Measurements from ENCODE around the gene ROBO1. TPM values are rescaled to one million over a fixed set of nuclear protein-coding genes. Genes with fewer than 3 reads are reported as not detected.

Gene ROBO1
- total and polyA plus RNA-seq, 2 of the 13 experiments (the other 11 are each of a cell fraction or from before 2014, with no cell fraction given): 52.2 to 71.0 TPM

- no peak for TF ChIP-seq ZFP36L1 (CRISPR knock-in tag; IDR thresholded peaks at IDR 0.05)
- TF ChIP-seq, protein P1, sequence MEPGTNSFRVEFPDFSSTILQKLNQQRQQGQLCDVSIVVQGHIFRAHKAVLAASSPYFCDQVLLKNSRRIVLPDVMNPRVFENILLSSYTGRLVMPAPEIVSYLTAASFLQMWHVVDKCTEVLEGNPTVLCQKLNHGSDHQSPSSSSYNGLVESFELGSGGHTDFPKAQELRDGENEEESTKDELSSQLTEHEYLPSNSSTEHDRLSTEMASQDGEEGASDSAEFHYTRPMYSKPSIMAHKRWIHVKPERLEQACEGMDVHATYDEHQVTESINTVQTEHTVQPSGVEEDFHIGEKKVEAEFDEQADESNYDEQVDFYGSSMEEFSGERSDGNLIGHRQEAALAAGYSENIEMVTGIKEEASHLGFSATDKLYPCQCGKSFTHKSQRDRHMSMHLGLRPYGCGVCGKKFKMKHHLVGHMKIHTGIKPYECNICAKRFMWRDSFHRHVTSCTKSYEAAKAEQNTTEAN (CRISPR knock-in tag; conservative IDR thresholded peaks at IDR 0.05): no peak
- DNase-seq (ENCODE audit: low spot score) (no peak), FAIRE-seq (no peak), ATAC-seq (no peak)
- Histone ChIP-seq H2AFZ (ENCODE audit: low read length) (no peak overlapping the region), H3K4me1 (ENCODE audit: insufficient read depth, low read length) (peaks cover 81% of the 10 kb centered on the region), H3K36me3 (replicated peaks in 1 of 2; ENCODE audit: control insufficient read depth in 1 of 2, insufficient read depth in 2 of 2, low read length in 2 of 2) (no peaks in the 10 kb centered on the region; a peak in 1 of 5 replicates), H4K20me1 (ENCODE audit: insufficient read depth, low read length) (no peaks in the 10 kb centered on the region), H3K27ac (ENCODE audit: extremely low read length, insufficient read depth, low read length) (peak overlapping the region; percentile 90), H3K27me3 (ENCODE audit: control insufficient read depth in 1 of 2, insufficient read depth in 2 of 2, low read length in 2 of 2) (no peaks in the 10 kb centered on the region), H3K9ac (ENCODE audit: insufficient read depth, low read depth, low read length) (no peak overlapping the region), H3K9me3 (ENCODE audit: low read length) (no peaks in the 10 kb centered on the region), H3K4me3 (replicated peaks in 1 of 3; ENCODE audit: insufficient read depth in 1 of 3, low read depth in 2 of 3, low read length in 3 of 3) (no peak overlapping the region), H3K4me2 (ENCODE audit: low read depth, low read length) (no peak overlapping the region), H3K79me2 (ENCODE audit: insufficient read depth, low read length) (peaks cover 56% of the 10 kb centered on the region)
- intact Hi-C loops (cut with micrococcal nuclease; ENCODE audit: unreplicated experiment) (loop anchor here (2.0 to 5.0 kb wide), 5 partner anchors 15 to 140 kb away; no protein-coding TSS in a partner anchor), in situ Hi-C loops (cut with HindIII; ENCODE audit: extremely low pct_ligation_motif_present, low pct_unique_long_range_greater_than_20kb) (no loop called here)
- BruUV-seq (replicated peaks): no TSS peak
- CTCF ChIA-PET (ENCODE audit: low intra/inter-chr PET ratio, low total read pairs): no interaction called here
- POLR2A ChIA-PET: interaction anchor here (0.7 to 1.4 kb wide), 2 partner anchors 10 to 72 kb away, joined by 5 read pairs; no protein-coding TSS in a partner anchor
- 87% methylated on average over 3 of the region's 3 CpGs for WGBS (ENCODE audit: low lambda C conversion rate)
Observed at GRCh38 chr3:78847603-78848002, 920.2 kb downstream of the ROBO1 start.

DNA sequence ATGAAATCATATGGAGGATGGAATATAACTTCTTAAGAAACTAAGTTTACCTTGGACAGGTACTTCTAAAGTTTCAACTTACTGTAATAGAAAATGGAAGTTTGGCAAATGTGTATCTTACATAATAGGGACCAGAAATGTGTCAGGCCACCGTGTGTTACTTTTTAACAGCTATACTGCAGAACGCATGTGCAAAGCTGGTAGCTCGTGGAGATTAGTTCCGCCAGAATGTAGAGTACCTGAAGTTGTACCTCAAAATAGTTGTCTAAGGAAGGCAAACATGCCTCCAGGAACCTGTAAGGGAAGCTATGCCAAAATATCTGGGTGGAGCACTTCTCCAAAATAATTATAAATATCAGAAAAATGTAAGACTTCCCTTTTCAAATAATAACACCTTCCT is 920.6 kb downstream of the ROBO1 start:
- ChIA-PET POLR2A (interaction anchor here (0.7 to 1.4 kb wide), 2 partner anchors 9 to 72 kb away, joined by 5 read pairs; no protein-coding TSS in a partner anchor), CTCF (ENCODE audit: low intra/inter-chr PET ratio, low total read pairs) (no interaction called here)
- Histone ChIP-seq H3K4me1 (ENCODE audit: insufficient read depth, low read length) (peaks cover 82% of the 10 kb centered on the region), H3K79me2 (ENCODE audit: insufficient read depth, low read length) (peaks cover 55% of the 10 kb centered on the region), H3K27me3 (ENCODE audit: control insufficient read depth in 1 of 2, insufficient read depth in 2 of 2, low read length in 2 of 2) (no peaks in the 10 kb centered on the region), H3K4me3 (replicated peaks in 1 of 3; ENCODE audit: insufficient read depth in 1 of 3, low read depth in 2 of 3, low read length in 3 of 3) (no peak overlapping the region), H3K36me3 (replicated peaks in 1 of 2; ENCODE audit: control insufficient read depth in 1 of 2, insufficient read depth in 2 of 2, low read length in 2 of 2) (no peaks in the 10 kb centered on the region), H3K9ac (ENCODE audit: insufficient read depth, low read depth, low read length) (no peak overlapping the region), H3K27ac (ENCODE audit: extremely low read length, insufficient read depth, low read length) (peak overlapping the region; percentile 90), H2AFZ (ENCODE audit: low read length) (no peak overlapping the region), H3K9me3 (ENCODE audit: low read length) (no peaks in the 10 kb centered on the region), H3K4me2 (ENCODE audit: low read depth, low read length) (no peak overlapping the region), H4K20me1 (ENCODE audit: insufficient read depth, low read length) (no peaks in the 10 kb centered on the region)
- intact Hi-C loops (cut with micrococcal nuclease; ENCODE audit: unreplicated experiment) (loop anchor here (5.0 kb wide), 3 partner anchors 95 to 140 kb away; no protein-coding TSS in a partner anchor), in situ Hi-C loops (cut with HindIII; ENCODE audit: extremely low pct_ligation_motif_present, low pct_unique_long_range_greater_than_20kb) (no loop called here)
- no TSS peak for BruUV-seq (replicated peaks)
- DNase-seq (ENCODE audit: low spot score) (no peak), FAIRE-seq (no peak), ATAC-seq (no peak)
- no peak for TF ChIP-seq HMG20B (CRISPR knock-in tag; conservative IDR thresholded peaks at IDR 0.05)
- no peak for TF ChIP-seq HMGA1 (CRISPR knock-in tag; conservative IDR thresholded peaks at IDR 0.05)
- no peak for TF ChIP-seq ZNF670 (CRISPR knock-in tag; IDR thresholded peaks at IDR 0.05; ENCODE audit: borderline replicate concordance)
- no peak for TF ChIP-seq RFX3 (CRISPR knock-in tag; IDR thresholded peaks at IDR 0.05)
- TF ChIP-seq ZNF607 (CRISPR knock-in tag; IDR thresholded peaks at IDR 0.05; ENCODE audit: borderline replicate concordance): no peak
- TF ChIP-seq, protein P2, sequence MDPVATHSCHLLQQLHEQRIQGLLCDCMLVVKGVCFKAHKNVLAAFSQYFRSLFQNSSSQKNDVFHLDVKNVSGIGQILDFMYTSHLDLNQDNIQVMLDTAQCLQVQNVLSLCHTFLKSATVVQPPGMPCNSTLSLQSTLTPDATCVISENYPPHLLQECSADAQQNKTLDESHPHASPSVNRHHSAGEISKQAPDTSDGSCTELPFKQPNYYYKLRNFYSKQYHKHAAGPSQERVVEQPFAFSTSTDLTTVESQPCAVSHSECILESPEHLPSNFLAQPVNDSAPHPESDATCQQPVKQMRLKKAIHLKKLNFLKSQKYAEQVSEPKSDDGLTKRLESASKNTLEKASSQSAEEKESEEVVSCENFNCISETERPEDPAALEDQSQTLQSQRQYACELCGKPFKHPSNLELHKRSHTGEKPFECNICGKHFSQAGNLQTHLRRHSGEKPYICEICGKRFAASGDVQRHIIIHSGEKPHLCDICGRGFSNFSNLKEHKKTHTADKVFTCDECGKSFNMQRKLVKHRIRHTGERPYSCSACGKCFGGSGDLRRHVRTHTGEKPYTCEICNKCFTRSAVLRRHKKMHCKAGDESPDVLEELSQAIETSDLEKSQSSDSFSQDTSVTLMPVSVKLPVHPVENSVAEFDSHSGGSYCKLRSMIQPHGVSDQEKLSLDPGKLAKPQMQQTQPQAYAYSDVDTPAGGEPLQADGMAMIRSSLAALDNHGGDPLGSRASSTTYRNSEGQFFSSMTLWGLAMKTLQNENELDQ (CRISPR knock-in tag; IDR thresholded peaks at IDR 0.05; ENCODE audit: borderline replicate concordance): no peak
- TF ChIP-seq ATF7 (IDR thresholded peaks at IDR 0.05): no peak
- no peak for TF ChIP-seq ATF7 (CRISPR knock-in tag; IDR thresholded peaks at IDR 0.05)
- no peak for TF ChIP-seq BATF2 (CRISPR knock-in tag; IDR thresholded peaks at IDR 0.05)
- no peak for TF ChIP-seq SPEN (CRISPR knock-in tag; IDR thresholded peaks at IDR 0.05; ENCODE audit: low read depth)
- TF ChIP-seq SMARCE1 (IDR thresholded peaks at IDR 0.05; ENCODE audit: borderline replicate concordance): no peak
- WGBS (ENCODE audit: low lambda C conversion rate): 97% methylated on average over 4 of the region's 4 CpGs
